Stimulated activated CD4-positive, alpha-beta T cell treated with anti-CD3 and anti-CD28 coated beads, Interleukin-4, amount 100 ng/mL, for 1 hour (primary cell): ENCODE data around the gene MOGAT3.

ENCODE experiments used
- DNase-seq: peaks from one replicate; pipeline ENCODE4 v3.0.0-alpha.2; 2020

MOGAT3 gene

DNA sequence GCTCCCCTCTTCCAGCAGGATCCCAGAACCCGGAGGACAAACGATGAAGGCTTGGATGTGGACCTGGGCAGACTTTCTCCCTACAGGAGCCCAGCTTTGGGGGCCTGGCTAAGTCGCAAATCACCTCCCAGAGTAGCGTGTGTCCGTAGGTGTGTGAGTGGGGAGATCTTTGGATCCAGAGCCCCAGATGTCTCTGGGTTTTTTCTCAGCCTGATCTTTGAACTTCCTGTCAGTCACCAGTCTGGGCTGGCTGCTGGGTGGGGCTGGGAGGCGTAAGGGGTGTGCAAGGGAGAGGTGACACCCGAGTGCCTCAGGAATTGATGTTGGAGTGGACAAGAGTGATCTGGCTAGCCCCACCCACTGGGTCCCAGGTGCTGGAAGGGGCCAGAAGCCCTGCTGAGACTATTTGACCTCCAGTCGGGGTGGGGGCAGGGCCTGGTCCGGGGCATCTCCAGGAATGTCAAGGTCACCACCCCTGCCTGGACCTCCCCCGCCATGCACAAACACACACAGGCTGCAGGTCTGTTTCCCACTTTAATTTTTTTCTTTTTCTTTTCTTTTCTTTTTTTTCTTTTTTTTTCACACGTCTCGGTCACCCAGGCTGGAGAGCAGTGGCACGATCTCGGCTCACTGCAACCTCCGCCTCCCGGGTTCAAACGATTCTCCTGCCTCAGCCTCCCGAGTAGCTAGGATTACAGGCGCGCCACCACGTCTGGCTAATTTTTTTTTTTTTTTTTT is at the start of gene MOGAT3:
Gene MOGAT3 (minus strand): TSS at position 175 of the 738 bp plus-strand sequence. CDS start 182 bp downstream, outside the sequence.
- no peak for DNase-seq

- no peak for DNase-seq
Observed at GRCh38 chr7:101250324-101250723, 49.5 kb upstream of the MOGAT3 start.

DNA sequence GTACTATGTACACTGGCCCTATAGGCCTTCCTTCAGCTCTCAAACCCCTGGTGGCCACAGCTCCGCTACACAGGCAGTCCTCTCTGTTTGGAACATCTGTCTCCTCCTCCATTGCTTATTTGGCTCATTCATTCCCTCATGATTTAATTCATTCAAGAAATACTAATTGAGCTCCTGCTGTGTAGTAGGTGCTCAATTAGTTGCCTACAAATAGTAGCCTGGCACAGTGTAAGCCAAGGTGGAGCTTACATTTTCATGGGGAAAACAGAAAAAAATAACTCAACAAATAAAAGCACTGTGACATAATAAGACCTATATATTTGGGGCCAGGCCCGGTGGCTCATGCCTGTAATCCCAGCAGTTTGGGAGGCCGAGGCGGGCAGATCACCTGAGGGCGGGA is 47.4 kb upstream of the MOGAT3 start:
- no peak for DNase-seq

- DNase-seq, result no peak
Observed at GRCh38 chr7:101245147-101245668, 44.4 kb upstream of the MOGAT3 start.

- DNase-seq, result peak; percentile 94
Observed at GRCh38 chr7:101244375-101245146, 43.7 kb upstream of the MOGAT3 start, which contains the start of gene FIS1. TSS of gene FIS1 (minus strand) at chr7:101245081. CDS start at chr7:101245004, 77 bp downstream.

- DNase-seq, result no peak
Observed at GRCh38 chr7:101243646-101244374, 43.0 kb upstream of the MOGAT3 start.

GRCh38 chr7:101241443-101242349 is 40.9 kb upstream of the MOGAT3 start:
- DNase-seq, result no peak

- no peak for DNase-seq
Observed at GRCh38 chr7:101241015-101241363, 40.2 kb upstream of the MOGAT3 start.

- no peak for DNase-seq
Observed at GRCh38 chr7:101240226-101241014, 39.6 kb upstream of the MOGAT3 start.

DNA sequence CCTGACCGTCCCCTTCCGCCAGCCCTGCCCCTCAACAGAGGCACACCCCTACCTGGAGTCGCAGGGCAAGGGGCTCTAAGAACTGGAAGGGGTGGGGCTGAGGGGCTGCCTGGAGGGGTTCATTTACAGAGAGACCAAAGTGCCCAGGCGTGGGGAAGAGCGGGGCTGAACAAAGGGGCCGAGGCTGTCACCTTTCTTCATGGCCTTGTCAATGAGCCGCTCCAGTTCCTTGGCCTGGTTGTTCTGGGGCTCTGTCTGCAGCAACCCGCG is 39.0 kb upstream of the MOGAT3 start:
- DNase-seq, result no peak

DNA sequence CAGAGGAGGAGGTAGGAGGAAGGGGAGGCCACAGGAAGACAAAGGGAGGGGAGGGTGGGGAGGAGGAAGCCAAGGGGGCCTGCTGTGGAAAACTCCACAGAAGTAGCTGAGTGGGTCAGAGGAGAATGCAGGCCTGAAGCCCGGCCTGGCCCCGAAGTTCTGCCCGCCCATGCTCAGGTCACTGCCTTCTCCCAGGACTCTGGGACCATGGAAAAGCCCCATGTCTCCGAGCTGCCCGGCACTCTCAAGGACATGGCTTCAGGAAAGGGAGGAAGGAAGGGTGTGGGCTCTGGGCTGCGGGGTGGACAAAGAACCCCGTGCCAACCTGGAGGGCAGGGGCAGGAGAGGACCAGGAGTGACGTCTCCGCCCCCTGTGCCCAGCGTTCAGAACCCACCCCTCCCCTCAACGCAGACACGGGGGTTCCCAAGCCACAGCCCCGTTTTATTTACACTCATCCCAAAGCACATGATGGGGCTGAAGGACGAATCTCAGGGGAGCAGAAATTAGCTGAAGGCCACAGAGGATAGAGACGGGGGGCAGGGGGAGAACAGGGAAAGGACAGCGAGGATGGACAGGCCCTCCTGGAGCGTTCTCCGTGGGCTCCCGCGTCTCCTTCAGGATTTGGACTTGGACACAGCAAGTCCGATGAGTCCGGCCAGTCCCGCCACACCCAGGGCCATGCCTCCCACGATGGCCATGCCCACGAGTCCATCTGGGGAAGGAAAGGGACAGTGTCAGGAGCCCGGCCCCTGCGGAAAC is 38.5 kb upstream of the MOGAT3 start:
- no peak for DNase-seq

DNA sequence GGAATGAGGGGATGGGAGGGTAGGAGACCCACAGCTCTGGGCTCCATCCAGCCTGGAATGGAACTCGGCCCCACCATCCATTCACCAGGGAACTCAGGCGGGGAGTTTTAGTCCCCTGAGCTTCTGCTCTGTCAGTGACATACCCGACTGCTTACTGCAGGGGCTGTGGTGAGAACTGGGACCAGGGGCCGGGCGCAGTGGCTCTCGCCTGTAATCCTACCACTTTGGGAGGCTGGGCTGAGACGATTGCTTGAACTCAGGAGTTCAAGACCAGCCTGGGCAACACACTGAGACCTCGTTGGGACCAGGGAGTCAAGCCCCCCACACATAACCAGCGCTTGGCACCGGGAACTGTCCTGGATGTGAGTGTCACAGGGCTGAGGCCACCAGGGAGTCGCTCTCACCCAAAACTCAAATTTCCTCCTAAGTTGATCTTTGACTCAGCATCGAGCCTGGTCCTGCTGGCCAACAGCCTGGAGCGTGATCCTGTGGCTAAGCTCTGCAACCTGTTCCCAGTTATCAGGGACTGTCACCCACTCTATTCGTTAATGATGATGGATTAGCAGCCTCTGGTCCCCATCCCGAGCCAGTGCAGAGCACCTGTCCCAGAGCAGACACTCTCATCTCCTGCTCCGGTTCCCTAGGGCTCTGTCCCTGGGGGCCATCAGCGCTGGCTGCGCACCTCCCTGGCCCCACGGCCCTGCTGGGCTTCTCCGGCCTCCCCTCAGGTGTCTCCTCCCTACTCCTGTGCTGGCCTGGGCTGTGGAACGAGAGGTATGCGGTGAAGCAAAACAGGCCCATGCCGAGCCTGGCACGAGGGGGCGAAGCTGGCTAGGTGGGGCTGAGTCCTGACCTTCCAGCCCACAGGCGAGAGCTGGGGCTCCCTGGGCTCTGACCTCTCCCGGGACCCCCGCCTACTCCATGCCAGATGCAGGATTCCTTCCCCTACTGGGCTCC is 37.7 kb upstream of the MOGAT3 start:
- no peak for DNase-seq

DNA sequence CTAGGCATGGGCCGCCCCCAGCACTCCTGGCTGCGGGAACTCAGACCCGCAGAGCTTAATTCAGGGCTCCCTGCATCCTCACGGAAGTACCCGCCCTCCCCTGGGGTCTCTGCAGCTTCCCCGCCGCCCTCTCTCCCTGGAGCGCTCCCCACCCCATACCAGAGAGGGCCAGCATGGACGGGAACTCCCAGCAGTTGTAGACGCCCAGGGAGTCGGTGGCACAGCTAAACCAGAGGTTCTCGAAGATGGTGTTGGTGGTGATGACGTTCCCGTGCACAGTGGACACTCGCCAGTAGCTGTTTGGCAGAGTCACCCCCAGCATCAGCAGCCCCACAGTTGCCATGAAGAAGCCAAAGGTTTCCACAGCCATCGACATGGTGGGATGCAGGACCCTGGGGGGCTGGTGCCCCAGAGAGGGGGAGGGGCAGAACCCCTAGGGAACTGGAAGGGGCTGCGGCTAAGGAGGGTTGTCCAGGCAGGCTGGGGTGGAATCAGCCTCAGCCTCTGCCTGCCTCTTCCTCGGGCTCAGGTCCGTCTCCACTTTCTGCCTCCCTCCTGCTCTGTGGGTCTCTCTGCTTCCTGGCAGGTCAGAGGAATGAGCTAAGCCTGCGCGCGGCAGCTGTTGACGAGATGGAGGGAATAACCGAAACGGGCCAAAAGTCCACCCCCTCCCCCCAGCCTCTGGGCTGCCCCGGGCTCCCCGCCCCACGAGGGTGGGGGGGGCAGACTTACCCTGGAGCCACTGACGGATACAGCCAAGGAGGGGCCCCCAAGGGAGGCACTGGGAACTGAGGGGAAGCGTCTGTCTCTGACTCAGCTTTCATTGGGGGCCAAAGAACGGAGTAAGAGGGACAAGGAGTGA is 36.6 kb upstream of the MOGAT3 start, which contains the start of gene CLDN15:
Gene CLDN15 (minus strand): TSS at position 597 of the 862 bp plus-strand sequence. CDS start 221 bp downstream, at position 376.
- DNase-seq, result no peak

- DNase-seq, result no peak
Observed at GRCh38 chr7:101236292-101236835, 35.5 kb upstream of the MOGAT3 start.

DNA sequence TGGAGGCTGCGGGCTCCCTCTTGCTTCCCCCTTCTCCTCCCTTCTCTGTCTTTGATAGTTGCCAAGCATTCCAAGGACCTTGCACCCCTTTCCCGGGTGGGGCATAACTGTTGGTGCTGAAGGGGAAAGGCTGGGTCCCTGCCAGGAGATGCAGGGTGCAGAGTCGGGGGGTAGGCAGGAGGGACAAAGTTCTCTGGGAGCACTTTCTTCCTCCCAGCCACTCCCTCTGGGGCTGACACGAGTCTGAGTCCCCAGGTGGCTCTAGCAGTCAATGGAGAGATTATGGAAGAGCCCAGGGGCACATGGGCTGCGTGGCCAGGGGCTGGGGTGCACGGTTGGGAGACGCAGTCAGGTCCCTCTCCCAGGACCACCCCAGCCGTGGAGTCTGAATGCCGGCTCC is 34.7 kb upstream of the MOGAT3 start:
- DNase-seq, result no peak

- DNase-seq, result no peak
Observed at GRCh38 chr7:101235050-101235449, 34.2 kb upstream of the MOGAT3 start.

DNA sequence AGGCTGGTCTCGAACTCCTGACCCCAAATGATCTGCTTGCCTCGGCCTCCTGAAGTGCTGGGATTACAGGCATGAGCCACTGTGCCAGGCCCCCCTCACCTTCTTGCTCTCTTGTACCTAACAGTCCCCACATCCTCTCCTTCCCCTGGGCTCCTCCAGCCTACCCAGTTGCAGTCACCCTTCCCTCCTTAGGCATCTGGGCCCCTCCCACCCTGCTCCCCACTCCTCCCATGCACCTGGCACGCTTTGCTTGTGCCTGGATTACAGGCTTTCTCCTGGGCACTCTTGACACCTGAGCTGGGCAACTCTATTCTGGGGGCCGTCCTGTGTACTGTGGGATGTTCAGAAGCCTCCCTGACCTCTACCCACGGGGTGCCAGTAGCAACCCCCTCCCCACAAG is 33.8 kb upstream of the MOGAT3 start:
- DNase-seq, result no peak

DNA sequence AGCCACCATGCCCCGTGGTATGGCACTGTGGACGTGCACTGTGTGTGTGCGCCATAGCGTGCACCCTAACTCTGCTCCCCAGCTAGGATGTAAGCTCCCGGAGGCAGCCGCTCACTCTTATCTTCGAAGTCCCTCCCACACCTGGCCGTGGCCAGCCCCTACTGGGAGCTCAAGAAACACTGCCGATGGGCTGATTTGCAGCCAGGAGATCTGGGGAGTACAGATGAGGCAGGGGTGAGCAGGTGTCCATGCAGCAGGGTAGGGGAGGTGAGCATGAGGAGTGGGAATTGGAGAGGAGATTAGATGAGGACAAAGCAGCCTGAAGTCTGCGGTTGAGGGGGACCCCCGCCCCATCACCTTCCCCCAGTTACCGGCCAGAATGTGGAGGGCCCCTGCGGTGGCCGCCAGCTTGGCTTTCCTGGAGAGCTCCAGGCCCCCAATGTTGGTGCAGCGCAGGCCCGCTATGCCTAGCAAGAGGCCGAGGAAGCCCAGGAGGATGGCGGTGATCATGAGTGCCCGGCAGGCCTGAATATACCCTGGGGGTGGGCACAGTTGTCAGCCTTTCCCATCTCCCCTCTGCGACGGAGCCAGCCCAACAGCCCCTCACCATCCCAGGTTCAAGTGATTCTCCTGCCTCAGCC is 33.2 kb upstream of the MOGAT3 start:
- DNase-seq, result no peak
